DOHH2 (cell line): ENCODE measurements around the gene SIVA1.

ENCODE experiments used
- H3F3A ChIP-seq: fragments of 200-600 bp; sonication (generic), shearing (Covaris generic); 2 replicates; pipeline ENCODE4 v1.6.0; 2016; ENCODE audit warnings: antibody characterized with exemption, mild to moderate bottlenecking; ENCODE audit not compliant: control insufficient read depth, insufficient read depth
- H3K27ac ChIP-seq: fragments of 200-600 bp; sonication (generic); 2 replicates; pipeline ENCODE4 v1.5.1; 2014; ENCODE audit warnings: low read depth, mild to moderate bottlenecking, low read length, moderate library complexity
- H3K27me3 ChIP-seq: fragments of 200-600 bp; sonication (generic); 2 replicates; pipeline ENCODE4 v1.6.1; 2014; ENCODE audit warnings: mild to moderate bottlenecking, low read length, mixed read lengths; ENCODE audit not compliant: control insufficient read depth
- H3K36me3 ChIP-seq: fragments of 200-600 bp; sonication (generic); 2 replicates; pipeline ENCODE4 v1.6.1; 2014; ENCODE audit warnings: mild to moderate bottlenecking, low read length, moderate library complexity, mixed read lengths; ENCODE audit not compliant: control insufficient read depth
- H3K4me1 ChIP-seq: fragments of 200-600 bp; sonication (generic); 2 replicates; pipeline ENCODE4 v1.6.1; 2014; ENCODE audit warnings: mild to moderate bottlenecking, low read length, mixed read lengths; ENCODE audit not compliant: control insufficient read depth
- H3K4me2 ChIP-seq: fragments of 200-600 bp; sonication (generic); 2 replicates; pipeline ENCODE4 v1.6.0; 2014; ENCODE audit warnings: mild to moderate bottlenecking, low read length, moderate library complexity
- H3K4me3 ChIP-seq: fragments of 200-600 bp; sonication (generic); 2 replicates; pipeline ENCODE4 v1.5.1; 2014; ENCODE audit warnings: mild to moderate bottlenecking, low read length, mixed read lengths
- H3K79me2 ChIP-seq: fragments of 200-600 bp; sonication (generic); 2 replicates; pipeline ENCODE4 v1.6.1; 2014; ENCODE audit warnings: mild to moderate bottlenecking, low read length, mixed read lengths; ENCODE audit not compliant: control insufficient read depth
- H3K9me2 ChIP-seq: fragments of 200-600 bp; sonication (generic); replicated peaks from 2 replicates; pipeline ENCODE4 v1.6.1; 2014; ENCODE audit warnings: mild to moderate bottlenecking, low read length, mixed read lengths; ENCODE audit not compliant: control insufficient read depth
- H3K9me3 ChIP-seq: fragments of 200-600 bp; sonication (generic); 2 replicates; pipeline ENCODE4 v1.6.1; 2014; ENCODE audit warnings: antibody characterized with exemption, low read length, mixed read lengths; ENCODE audit not compliant: control insufficient read depth, insufficient read depth
- H4K20me1 ChIP-seq: fragments of 200-600 bp; sonication (generic); 2 replicates; pipeline ENCODE4 v1.6.0; 2014; ENCODE audit warnings: low read depth, mild to moderate bottlenecking, antibody characterized with exemption, low read length, moderate library complexity; ENCODE audit not compliant: control insufficient read depth, insufficient read depth
- EZH2phosphoT487 ChIP-seq: fragments of 200-600 bp; sonication (generic); IDR thresholded peaks from 2 replicates; pipeline ENCODE4 v1.6.1; 2017; ENCODE audit warnings: borderline replicate concordance, mild to moderate bottlenecking, antibody characterized with exemption, low read length, moderate library complexity, mixed read lengths
- TF ChIP-seq, protein P1 (sequence below): fragments of 200-600 bp; sonication (generic); IDR thresholded peaks from one replicate; pipeline ENCODE4 v1.5.1; 2014; ENCODE audit warnings: antibody characterized with exemption, mild to moderate bottlenecking, low read depth, low read length; ENCODE audit not compliant: poor library complexity, severe bottlenecking

Gene SIVA1

GRCh38 chr14:104803912-104804410, 51.0 kb downstream of the SIVA1 start:
- H3K4me1 ChIP-seq = peaks cover 28% of the 10 kb centered on the region
- TF ChIP-seq, protein P1, sequence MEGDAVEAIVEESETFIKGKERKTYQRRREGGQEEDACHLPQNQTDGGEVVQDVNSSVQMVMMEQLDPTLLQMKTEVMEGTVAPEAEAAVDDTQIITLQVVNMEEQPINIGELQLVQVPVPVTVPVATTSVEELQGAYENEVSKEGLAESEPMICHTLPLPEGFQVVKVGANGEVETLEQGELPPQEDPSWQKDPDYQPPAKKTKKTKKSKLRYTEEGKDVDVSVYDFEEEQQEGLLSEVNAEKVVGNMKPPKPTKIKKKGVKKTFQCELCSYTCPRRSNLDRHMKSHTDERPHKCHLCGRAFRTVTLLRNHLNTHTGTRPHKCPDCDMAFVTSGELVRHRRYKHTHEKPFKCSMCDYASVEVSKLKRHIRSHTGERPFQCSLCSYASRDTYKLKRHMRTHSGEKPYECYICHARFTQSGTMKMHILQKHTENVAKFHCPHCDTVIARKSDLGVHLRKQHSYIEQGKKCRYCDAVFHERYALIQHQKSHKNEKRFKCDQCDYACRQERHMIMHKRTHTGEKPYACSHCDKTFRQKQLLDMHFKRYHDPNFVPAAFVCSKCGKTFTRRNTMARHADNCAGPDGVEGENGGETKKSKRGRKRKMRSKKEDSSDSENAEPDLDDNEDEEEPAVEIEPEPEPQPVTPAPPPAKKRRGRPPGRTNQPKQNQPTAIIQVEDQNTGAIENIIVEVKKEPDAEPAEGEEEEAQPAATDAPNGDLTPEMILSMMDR = no peak
- no peak for TF ChIP-seq EZH2phosphoT487

DNA sequence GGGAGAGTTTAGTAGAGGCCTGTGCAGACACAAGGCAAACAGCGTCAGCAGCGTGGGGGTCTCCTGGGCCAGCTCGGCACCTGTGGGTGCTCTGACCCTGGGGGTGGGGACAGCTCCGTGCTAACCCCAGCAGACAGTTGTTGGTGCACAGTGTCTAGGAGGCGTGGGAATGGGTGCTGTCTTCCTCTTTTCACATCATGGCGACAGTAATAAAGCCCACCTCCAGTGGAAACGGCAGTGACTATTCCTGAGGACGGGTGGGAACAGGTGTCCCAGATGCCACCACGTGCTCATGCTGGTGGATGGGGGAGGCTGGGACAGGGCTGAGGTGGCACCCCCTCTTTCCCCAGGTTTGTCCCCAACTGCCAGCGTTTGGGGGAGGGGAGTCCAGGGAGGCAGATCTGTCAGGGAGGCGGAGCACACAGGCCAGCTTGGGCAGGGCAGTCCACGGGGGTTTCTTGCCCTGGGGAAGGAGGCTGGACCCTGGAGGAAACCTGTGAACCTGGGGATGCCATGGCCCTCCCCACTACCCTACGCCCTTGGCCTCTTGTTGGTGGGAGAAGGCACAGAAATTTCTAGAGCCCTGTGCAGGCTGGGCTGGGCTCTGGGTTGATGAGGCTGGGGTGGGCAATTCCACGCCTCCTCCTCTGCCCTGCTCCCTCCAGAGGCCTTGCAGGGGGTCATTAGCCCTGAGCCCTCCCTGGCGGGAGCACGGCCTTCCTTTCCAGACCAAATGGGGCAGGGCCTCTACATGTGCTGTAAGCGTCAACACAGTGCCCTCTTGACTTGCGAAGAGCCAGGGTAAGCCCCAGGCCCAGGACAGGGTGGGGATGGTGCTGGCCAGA, 51.8 kb downstream of the SIVA1 start:
- H3K4me2 ChIP-seq = peak overlapping the region; percentile 14; the same call in 1 of the 2 replicates
- no peaks in the 10 kb centered on the region for H3K36me3 ChIP-seq
- H3K27me3 ChIP-seq = peaks cover 24% of the 10 kb centered on the region
- no peaks in the 10 kb centered on the region for H3K79me2 ChIP-seq
- H3K27ac ChIP-seq = no peak overlapping the region
- peaks cover 4% of the 10 kb centered on the region; the same call in 1 of the 2 replicates for H3F3A ChIP-seq
- H3K4me3 ChIP-seq = no peak overlapping the region
- H3K9me2 ChIP-seq = no peaks in the 10 kb centered on the region
- H3K9me3 ChIP-seq = no peaks in the 10 kb centered on the region
- no peaks in the 10 kb centered on the region for H4K20me1 ChIP-seq
- H3K4me1 ChIP-seq = peaks cover 28% of the 10 kb centered on the region
- TF ChIP-seq, protein P1 = no peak

More at GRCh38 chr14:104803912-104804410, 51.0 kb downstream of the SIVA1 start:
- Histone ChIP-seq H3K4me3 (no peak overlapping the region), H3K4me2 (peak overlapping the region; percentile 14; the same call in 1 of the 2 replicates), H3K9me2 (no peaks in the 10 kb centered on the region), H3K27me3 (peaks cover 31% of the 10 kb centered on the region), H3F3A (peaks cover 10% of the 10 kb centered on the region), H3K9me3 (no peaks in the 10 kb centered on the region), H3K36me3 (no peaks in the 10 kb centered on the region), H3K27ac (no peak overlapping the region), H4K20me1 (no peaks in the 10 kb centered on the region), H3K79me2 (no peaks in the 10 kb centered on the region)

DNA sequence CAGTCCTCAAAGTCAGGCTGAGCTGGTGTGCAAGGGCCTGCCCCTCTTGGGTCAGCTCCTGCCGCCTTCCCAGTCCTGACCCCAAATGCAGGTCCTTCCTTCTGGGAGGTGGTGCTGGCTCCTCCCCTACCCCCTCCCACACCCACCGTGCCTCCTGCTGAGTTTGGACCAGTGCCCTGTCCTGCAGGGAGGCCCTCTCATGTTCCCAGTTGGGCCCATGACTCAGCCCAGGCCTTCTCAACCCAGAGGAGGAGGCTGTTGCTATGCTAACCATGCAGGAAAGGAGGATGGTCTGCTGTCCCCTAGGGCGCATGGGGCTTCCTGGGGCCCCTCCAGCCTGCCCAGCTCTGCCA, 52.4 kb downstream of the SIVA1 start:
- H3K9me3 ChIP-seq = no peaks in the 10 kb centered on the region
- no peaks in the 10 kb centered on the region for H4K20me1 ChIP-seq
- no peaks in the 10 kb centered on the region for H3K79me2 ChIP-seq
- no peak overlapping the region for H3K4me3 ChIP-seq
- H3K9me2 ChIP-seq = no peaks in the 10 kb centered on the region
- no peak overlapping the region for H3K4me2 ChIP-seq
- peaks cover 24% of the 10 kb centered on the region for H3K4me1 ChIP-seq
- peaks cover 18% of the 10 kb centered on the region for H3K27me3 ChIP-seq
- no peaks in the 10 kb centered on the region for H3F3A ChIP-seq
- H3K36me3 ChIP-seq = no peaks in the 10 kb centered on the region
- H3K27ac ChIP-seq = no peak overlapping the region
- TF ChIP-seq, protein P1 = no peak
- TF ChIP-seq EZH2phosphoT487 = no peak
